Adrenal gland (tissue), 12 donors: ENCODE results near the gene TNS3. TPM values are rescaled to one million over a fixed set of nuclear protein-coding genes. Genes with fewer than 3 reads are reported as not detected.
"Not testable (repeated sequence)": the region's sequence is repeated elsewhere in the genome, so short reads cannot be mapped to it uniquely, and the experiment has no call there.

ENCODE experiments used
- DNase-seq, 7 donors: peaks; one replicate each; pipeline ENCODE4 v3.0.0-alpha.2; 2019 to 2020
- H3K27ac ChIP-seq, 5 donors: fragments of 200-600 bp; sonication (generic) in 4 of 5; 1 replicate in 3 of 5; 2 replicates in 2 of 5; pipeline versions ENCODE4 v1.5.1 to v1.8.0; 2016 to 2020; ENCODE audit warnings: mild to moderate bottlenecking in 1 of 5
- H3K27me3 ChIP-seq: fragments of 200-600 bp; 2 replicates; pipeline ENCODE4 v1.8.0; 2021
- H3K36me3 ChIP-seq, 2 donors: fragments of 200-600 bp; replicated peaks in 1 of 2; 1 replicate in 1 of 2; 2 replicates in 1 of 2; pipeline versions ENCODE4 v1.5.1 to v1.8.0; 2018 to 2022
- H3K4me1 ChIP-seq, 2 donors: fragments of 200-600 bp; replicated peaks in 1 of 2; 1 replicate in 1 of 2; 2 replicates in 1 of 2; pipeline versions ENCODE4 v1.5.1 to v1.8.0; 2018 to 2021
- H3K4me3 ChIP-seq, 4 donors: fragments of 200-600 bp; sonication (generic) in 3 of 4; one replicate each; pipeline ENCODE4 v1.5.1; 2016 to 2018
- H3K9me3 ChIP-seq, 3 donors: fragments of 200-600 bp; sonication (generic) in 1 of 3; replicated peaks in 1 of 3; 1 replicate in 2 of 3; 2 replicates in 1 of 3; pipeline versions ENCODE4 v1.5.1 to v1.8.0; 2016 to 2021
- CTCF ChIP-seq, 6 experiments: fragments of 450-650 bp in 4 of 6; fragments of 200-600 bp in 2 of 6; sonication (generic) in 1 of 6; IDR thresholded peaks; 1 replicate in 5 of 6; 2 replicates in 1 of 6; pipeline versions ENCODE4 v1.5.1 to v1.8.0; 2016 to 2021; ENCODE audit warnings: antibody characterized with exemption in 6 of 6, mild to moderate bottlenecking in 2 of 6, moderate library complexity in 1 of 6
- POLR2A ChIP-seq, 2 donors: fragments of 450-650 bp; IDR thresholded peaks; one replicate each; pipeline ENCODE4 v1.6.1; 2017; ENCODE audit warnings: antibody characterized with exemption in 2 of 2, mild to moderate bottlenecking in 2 of 2, moderate library complexity in 1 of 2
- WGBS, 4 donors: extraction: QIAGEN DNeasy Blood & Tissue Kit in 2 of 4; methylation state at CpG; one replicate each; pipeline versions ENCODE4 v1.1.5 to v1.1.7; 2013 to 2017; 5-methylcytosine and 5-hydroxymethylcytosine counted together
- intact Hi-C, 2 donors: fragments of 100-400 bp; cut with DNase I; formaldehyde crosslinking; loops; one replicate each; pipeline versions ENCODE4 v1.14.1 to v1.15.0; 2022 to 2023
- polyA plus RNA-seq, 3 donors: library from polyadenylated mRNA; stranded (reverse); fragments of 200-250 nt in 2 of 3; fragments of 350-450 nt in 1 of 3; fragmentation: Illumina TruSeq in 1 of 3; extraction: RNeasy Lipid Tissue Mini Kit (QIAGEN cat#74804) in 1 of 3; gene quantifications; one replicate each; pipeline ENCODE4 v1.2.3, GENCODE V29; 2013 to 2014
- total RNA-seq, 9 donors: library from RNA; depleted of rRNA in 4 of 9; stranded (reverse); fragments of >200 nt in 4 of 9; fragments of 120-200 nt in 1 of 9; fragmentation: NEBNext Ultra II Directional in 1 of 9; extraction: Animal tissue kit (Norgen Biotek cat#: 25700) in 1 of 9; gene quantifications; one replicate each; pipeline versions ENCODE4 v1.1.0 to v1.2.4, GENCODE V29; 2013 to 2023
- donor health status: healthy with polysubstance abuse.
- donor health status: Bipolar disorder and iron deficiency.
- donor health status: DM: yes; HTN: yes; CAD: no.
- donor health status: DM: no; HTN: no; CAD: no.
- donor health status: DM: no; HTN: no; CAD: no.
- donor health status: DM: yes; HTN: yes; CAD: no.

Gene TNS3
- total and polyA plus RNA-seq, 12 donors, result 21.0 to 188 (median 99.8) TPM

DNA sequence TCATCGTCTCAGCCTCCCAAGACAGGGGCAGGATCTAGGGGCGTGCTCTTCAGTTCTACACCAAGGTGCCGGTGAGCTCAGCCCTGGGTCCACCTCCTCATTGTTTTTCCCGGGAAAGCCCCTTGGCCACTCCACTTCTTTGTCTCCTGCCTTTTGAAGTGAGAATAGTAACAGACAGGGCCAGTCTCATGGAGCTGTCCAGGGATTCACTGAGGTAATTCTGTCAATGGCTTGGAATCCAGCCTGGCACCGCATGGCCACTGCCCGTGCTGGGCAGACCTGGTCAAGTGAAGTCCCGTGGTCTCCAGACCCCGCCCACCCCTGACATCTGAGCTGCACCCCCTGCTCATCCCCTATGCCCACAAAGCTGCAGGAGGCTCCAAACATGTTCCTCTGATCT, 138.9 kb downstream of the TNS3 start:
- H3K27ac ChIP-seq, result peak overlapping the region in 1 of 5 donors; percentile 19
- intact Hi-C loops, result loop anchor here in 1 of 2 donors (10.0 kb wide), 1 partner anchor 132 kb away; no protein-coding TSS in a partner anchor
- no peak for TF ChIP-seq CTCF (IDR thresholded peaks at IDR 0.05)
- no peak for TF ChIP-seq POLR2A (IDR thresholded peaks at IDR 0.05)
- H3K27me3 ChIP-seq, result no peaks in the 10 kb centered on the region
- no peak for DNase-seq
- H3K9me3 ChIP-seq, result no peaks in the 10 kb centered on the region
- WGBS, 4 donors, result 76 to 92% (median 82%) methylated on average over 8 of the region's 8 CpGs
- peaks cover 16 to 38% of the 10 kb centered on the region in 2 donors for H3K4me1 ChIP-seq
- no peak overlapping the region for H3K4me3 ChIP-seq
- peaks cover 0 to 23% of the 10 kb centered on the region in 2 donors for H3K36me3 ChIP-seq

GRCh38 chr7:47442605-47442865, 139.4 kb downstream of the TNS3 start:
- TF ChIP-seq CTCF (IDR thresholded peaks at IDR 0.05), result no peak
- no peak for TF ChIP-seq POLR2A (IDR thresholded peaks at IDR 0.05)
- Histone ChIP-seq H3K4me1 (peaks cover 16 to 33% of the 10 kb centered on the region in 2 donors), H3K27me3 (no peaks in the 10 kb centered on the region), H3K27ac (peak overlapping the region in 1 of 5 donors; percentile 19), H3K36me3 (peaks cover 0 to 26% of the 10 kb centered on the region in 2 donors), H3K9me3 (no peaks in the 10 kb centered on the region), H3K4me3 (no peak overlapping the region)
- WGBS, 4 donors, result 88 to 96% (median 92%) methylated on average over 3 to 4 of the region's 4 CpGs
- intact Hi-C loops, result loop anchor here in 1 of 2 donors (10.0 kb wide), 1 partner anchor 132 kb away; no protein-coding TSS in a partner anchor
- no peak for DNase-seq

DNA sequence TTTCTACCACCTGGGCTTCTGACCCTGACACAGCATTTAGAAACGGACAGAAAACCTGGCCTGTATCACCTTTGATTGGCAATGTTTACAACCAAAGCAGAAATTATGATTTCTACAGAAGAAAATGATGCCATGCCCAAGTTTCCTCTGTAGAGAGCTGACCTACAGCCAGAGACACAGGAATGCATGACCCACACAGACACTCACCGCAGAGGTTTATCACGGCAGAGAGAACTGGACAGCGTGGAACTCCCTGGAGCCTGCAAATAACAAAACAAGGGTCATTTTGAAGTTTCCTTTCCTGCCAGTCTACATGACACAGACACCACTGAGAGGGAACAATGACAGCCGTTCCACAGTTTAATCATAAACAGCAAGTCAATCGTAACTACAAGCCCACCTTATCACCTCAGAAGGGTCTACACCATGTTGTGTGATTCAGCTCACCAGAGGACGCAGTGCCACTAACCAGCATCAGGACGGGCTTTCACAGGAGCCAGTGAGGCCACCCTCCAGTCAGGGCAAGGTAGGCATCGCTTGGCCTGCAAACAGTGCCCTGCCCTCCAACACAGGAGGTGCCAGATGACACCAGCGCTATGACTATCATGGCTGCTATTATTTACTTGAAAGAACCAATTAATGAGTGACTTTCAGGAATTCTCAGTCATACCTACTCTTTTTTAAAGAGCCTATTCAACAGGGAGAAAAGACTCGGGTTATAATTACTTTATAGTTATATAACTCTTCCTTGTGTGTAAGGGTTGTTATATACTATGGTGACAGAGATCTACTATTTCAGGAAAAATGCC, 139.9 kb downstream of the TNS3 start:
- TF ChIP-seq POLR2A (IDR thresholded peaks at IDR 0.05) (no peak), CTCF (IDR thresholded peaks at IDR 0.05) (no peak)
- H3K4me1 ChIP-seq, result peaks cover 12 to 27% of the 10 kb centered on the region in 2 donors
- H3K27ac ChIP-seq, result peak overlapping the region in 1 of 5 donors; percentile 27
- H3K4me3 ChIP-seq, result no peak overlapping the region
- intact Hi-C loops, result loop anchor here in 1 of 2 donors (10.0 kb wide), 1 partner anchor 133 kb away; no protein-coding TSS in a partner anchor
- peaks cover 0 to 30% of the 10 kb centered on the region in 2 donors for H3K36me3 ChIP-seq
- no peaks in the 10 kb centered on the region for H3K9me3 ChIP-seq
- DNase-seq, result no peak
- H3K27me3 ChIP-seq, result no peaks in the 10 kb centered on the region
- WGBS, 4 donors, result 73 to 87% (median 79%) methylated on average over 10 to 11 of the region's 11 CpGs

DNA sequence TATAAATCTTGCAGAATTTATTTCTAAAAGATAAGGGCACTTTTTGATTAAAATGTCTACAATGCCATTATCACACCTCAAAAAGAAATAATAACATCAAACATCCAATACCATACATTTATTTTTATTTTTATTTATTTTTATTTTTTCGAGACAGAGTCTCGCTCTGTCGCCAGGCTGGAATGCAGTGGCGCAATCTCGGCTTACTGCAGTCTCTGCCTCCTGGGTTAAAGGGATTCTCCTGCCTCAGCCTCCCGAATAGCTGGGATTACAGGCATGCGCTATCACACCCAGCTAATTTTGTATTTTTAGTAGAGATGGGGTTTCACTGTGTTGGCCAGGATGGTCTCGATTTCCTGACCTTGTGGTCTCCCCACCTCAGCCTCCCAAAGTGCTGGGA, 140.9 kb downstream of the TNS3 start:
- not testable (repeated sequence) for H3K9me3 ChIP-seq, H3K27me3 ChIP-seq, H3K4me3 ChIP-seq, H3K27ac ChIP-seq, DNase-seq
- Histone ChIP-seq H3K36me3 (peaks cover 0 to 35% of the 10 kb centered on the region in 2 donors), H3K4me1 (peaks cover 3 to 22% of the 10 kb centered on the region in 2 donors)
- 75 to 82% (median 79%) methylated on average over 8 of the region's 8 CpGs for WGBS, 4 donors
- intact Hi-C loops, result loop anchor here in 1 of 2 donors (10.0 kb wide), 1 partner anchor 134 kb away; no protein-coding TSS in a partner anchor
